NCI-H2107 treated with DMSO at 0.1 percent for 48 hours (cell line): Measurements from ENCODE around the gene MZB1.
"Not testable (repeated sequence)": the region's sequence is repeated elsewhere in the genome, so short reads cannot be mapped to it uniquely, and the experiment has no call there.

ENCODE experiments used
- DNase-seq: peaks from one replicate; lab custom pipeline; 2025; ENCODE audit not compliant: unreplicated experiment; lab: John Stamatoyannopoulos, UW

Gene MZB1

GRCh38 chr5:139392678-139393496, 3.2 kb upstream of the MZB1 start:
- DNase-seq, result no peak

- no peak for DNase-seq
Observed at GRCh38 chr5:139392324-139392677, 2.6 kb upstream of the MZB1 start.

DNA sequence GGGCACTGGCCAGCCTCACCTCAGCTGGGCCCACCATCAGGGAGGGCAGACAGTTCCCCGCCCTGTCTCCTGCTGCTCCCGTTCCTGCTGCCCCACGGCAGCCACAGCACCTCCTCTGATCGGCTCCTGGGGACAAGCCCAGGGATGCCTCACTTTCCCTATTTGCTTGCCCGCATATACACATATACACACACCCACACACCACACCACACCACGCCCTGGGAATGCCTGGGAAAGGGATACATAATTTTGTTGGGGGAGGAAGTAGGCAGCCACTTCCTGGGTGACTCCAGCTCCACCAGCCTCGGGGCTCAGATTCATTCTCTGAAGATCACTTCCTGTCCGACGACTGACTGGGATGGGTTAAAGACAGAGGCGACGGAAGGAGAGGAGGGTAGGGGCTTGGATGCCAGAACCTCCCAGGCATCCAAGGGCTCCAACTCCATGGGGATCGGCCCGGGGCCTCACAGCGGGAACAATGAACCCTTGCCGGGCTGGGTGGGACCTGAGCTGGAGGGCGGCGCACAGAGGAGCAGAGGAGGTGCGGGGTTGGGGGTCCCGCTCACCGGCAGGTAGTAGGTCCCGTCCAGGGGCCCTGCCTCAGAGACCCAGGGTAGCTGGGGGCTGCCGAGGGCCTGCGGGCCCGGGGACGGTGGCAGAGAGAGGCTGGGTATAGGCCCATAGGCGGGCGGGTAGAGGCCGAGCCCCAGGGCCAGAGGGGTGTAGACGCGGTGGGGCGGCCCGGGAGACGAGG, 2.0 kb upstream of the MZB1 start:
- no peak for DNase-seq

DNA sequence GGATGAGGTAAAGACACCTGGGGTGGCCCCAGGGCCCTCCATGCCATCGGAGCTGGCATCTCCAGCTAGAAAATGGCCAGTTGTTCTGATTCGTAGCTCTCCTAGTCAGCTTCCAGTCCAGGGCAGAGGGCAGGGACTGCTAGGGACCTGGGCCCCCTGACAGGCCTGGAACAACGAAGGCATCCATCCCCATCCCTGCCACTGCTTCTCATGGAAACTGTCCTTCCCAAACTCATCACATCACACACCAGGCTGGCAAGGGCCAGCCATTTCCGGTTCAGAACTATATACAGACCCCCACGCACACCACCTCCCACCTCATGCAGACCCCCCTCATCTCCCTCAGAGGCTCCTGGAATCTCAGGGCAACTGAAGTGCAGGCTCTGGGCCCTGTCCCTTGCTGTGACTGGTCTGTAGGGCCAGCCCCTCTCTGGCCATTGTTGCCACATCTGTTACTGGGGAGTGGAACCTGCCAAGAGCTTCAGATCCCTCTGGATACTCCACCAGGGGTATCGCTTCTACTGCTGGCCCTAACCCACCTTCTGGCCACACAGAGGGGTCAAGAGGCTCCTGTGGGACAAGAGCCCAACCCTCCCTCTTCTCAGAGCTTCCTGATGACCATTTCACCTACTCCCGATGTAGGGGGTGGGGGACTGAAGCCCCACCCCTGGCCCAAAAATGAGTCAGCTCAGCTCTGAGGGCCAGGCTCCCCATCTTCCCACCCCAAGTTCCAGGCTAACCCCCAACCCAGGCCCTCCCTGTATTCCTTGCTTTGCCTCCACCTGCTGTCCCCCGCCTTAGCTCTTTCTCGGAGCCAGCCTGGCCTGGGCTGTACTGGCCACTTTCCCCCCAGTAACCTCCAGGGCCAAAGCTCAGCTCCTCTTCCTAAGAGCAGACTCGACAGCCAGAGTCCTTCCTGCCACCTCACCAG, 1.2 kb upstream of the MZB1 start:
- no peak for DNase-seq

- peak; percentile 26 for DNase-seq
Observed at GRCh38 chr5:139388198-139388821, 1.4 kb downstream of the MZB1 start.

- DNase-seq, result no peak
Observed at GRCh38 chr5:139387611-139388197, 2.0 kb downstream of the MZB1 start.

GRCh38 chr5:139386956-139387355, 2.8 kb downstream of the MZB1 start:
- DNase-seq, result not testable (repeated sequence)

GRCh38 chr5:139386050-139386438, 3.7 kb downstream of the MZB1 start:
- no peak for DNase-seq

DNA sequence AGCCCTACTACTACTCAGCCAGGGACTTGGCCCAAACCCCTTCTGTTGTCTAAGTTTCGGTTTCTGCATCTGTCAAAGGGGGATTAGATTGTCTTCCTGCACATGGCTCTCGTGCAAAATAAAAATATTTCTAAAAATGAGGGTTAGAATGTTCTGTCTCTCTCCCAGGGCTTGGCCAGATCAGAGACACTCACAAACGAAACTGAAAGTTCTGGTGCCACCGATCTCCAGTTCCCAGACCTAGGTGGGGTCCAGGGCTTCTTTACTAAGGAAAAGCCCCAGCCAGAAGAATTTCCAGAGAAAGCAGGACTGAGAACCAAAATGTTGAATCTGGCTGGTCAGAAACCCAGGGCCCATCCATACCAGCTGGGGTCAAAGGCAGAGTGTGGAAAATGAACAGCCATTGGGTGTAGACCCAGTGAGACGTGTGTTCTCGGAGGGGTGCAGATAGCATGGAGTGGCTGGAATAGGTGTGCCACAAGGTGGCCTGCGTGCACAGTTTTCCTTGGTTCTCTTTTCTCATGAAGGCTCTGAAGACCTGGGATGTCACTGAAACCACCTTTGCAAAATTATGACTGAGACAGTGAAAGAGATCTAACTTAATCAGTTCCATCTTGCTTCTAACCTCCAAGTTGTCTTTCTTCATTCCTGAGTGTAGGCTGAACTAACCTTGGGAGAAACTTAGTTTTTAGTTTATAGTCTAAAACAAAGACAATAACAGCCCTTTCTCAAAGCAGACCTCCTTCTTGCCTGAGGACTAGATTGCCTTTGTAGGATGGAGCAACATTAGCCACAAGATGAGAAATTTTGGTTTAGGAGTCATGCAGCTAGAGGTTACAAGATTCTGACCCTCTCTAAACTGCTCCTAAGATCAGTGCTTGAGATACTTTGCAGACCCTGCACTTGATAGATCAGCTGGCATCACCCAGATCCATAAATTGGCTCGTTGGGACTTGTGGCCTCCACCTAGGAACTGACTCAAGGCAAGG, 4.4 kb downstream of the MZB1 start:
- DNase-seq, result no peak

DNA sequence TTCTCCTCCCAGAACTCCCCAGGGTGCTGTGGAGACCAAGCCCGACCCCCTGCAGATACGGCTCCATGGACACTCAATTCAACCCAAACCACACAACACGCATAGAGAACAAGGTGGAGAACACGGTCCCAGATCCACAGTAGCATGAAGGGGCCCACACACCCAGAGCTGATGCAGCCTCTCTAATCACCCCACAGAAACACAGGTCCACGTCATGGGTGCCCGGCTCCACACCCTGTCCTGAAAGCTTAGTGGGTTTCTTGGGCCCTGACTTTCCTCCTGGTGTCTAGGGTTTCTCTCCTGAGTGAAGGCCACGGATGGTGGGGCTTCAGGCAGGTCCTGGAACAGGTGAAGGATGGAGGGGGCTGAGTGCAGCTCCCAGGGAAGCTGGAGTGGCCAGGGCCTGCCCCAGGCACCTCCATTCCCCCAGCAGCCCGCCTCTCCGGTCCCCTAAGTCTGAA, 5.1 kb downstream of the MZB1 start:
- no peak for DNase-seq

GRCh38 chr5:139383993-139384590, 5.6 kb downstream of the MZB1 start:
- DNase-seq, result no peak

DNA sequence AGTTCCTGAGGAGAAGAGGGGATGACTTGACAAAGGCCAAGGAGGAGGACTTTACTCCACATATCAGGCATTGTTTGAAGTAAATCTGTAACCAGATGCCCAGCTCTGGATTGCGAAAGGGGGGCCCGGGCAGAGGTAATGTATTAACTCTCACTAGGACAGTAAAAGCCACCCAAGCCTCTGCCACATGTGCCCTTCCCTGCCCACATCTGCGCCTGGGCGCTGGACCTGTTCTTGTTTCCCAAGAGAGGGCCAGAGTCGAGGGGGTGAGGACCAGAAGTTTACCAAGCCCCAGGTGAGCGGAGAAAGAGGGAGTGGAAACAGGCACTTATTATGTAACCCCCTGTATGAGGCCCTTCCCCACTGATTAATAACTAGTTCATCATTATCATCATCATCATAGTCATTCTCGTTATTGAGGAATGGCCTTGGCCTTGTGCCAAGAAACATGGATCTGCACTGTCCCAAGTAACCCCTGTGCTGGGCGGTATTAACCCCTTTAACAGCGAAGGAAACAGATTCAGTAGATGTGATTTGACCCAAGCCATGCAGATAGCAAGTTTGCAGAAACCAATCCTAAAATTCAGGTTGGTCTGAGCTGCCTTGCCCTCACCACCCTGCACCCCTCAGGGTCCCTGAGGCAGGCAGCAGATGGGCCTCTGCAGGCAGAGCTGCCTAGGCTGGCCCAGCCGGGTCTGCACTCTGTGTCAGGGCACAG, 6.3 kb downstream of the MZB1 start, which contains the start of gene SLC23A1:
TSS of gene SLC23A1 (minus strand) at position 23 of the 718 bp plus-strand sequence. CDS start 44 bp downstream, outside the sequence.
- no peak for DNase-seq

DNA sequence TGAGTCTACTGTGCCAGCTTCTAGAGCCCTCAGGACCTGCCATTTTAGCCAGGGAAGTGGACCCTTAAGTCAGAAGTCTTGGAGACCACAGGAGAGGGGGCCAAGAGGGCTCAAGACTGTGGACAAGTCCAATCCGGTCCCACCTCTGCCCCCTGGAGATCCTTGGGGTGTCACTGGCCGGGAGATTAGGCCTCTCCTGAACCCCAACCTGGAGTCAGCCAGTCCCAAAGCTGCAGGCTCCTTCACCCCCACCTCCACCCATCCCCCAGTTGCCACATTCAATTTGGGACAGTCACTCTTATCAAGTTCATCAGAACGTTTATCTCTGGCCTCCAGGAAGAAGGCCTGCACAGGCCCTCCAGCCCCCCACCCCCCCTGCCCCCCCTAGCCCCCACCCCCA, 6.9 kb downstream of the MZB1 start:
- no peak for DNase-seq

GRCh38 chr5:139381837-139382761, 7.6 kb downstream of the MZB1 start:
- no peak for DNase-seq

GRCh38 chr5:139379626-139380449, 9.9 kb downstream of the MZB1 start:
- no peak for DNase-seq

DNA sequence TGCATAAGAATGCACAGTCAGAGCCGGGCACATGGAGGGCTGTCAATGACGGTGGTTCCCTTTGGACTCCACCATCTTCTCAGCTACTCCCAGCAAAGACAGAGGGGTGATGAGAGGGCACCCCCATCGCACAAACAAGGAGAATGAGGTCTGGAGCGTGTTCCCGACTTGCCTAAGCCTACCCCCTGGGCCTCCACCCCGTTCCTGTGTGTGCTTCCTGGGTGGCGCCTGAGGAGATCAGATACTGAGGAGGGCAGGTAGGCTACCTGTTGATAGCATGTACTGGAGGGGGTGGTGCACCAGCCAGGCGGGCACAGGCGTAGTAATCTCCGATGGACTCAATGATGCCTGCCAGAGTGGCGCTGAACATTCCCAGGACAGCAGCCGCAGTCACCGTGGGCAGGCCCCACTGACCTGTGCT, 10.8 kb downstream of the MZB1 start:
- DNase-seq, result no peak
